Endometrium (tissue), 2 donors: ENCODE measurements around the gene KATNA1.
"Not testable (repeated sequence)": the region's sequence is repeated elsewhere in the genome, so short reads cannot be mapped to it uniquely, and the experiment has no call there.

ENCODE experiments used
- FAIRE-seq: peaks from 2 replicates; lab custom pipeline; 2012; peaks lifted over from hg19 to GRCh38; lab: Jason Lieb, UNC
- donor health status: control.
- donor health status: control.

The KATNA1 gene

DNA sequence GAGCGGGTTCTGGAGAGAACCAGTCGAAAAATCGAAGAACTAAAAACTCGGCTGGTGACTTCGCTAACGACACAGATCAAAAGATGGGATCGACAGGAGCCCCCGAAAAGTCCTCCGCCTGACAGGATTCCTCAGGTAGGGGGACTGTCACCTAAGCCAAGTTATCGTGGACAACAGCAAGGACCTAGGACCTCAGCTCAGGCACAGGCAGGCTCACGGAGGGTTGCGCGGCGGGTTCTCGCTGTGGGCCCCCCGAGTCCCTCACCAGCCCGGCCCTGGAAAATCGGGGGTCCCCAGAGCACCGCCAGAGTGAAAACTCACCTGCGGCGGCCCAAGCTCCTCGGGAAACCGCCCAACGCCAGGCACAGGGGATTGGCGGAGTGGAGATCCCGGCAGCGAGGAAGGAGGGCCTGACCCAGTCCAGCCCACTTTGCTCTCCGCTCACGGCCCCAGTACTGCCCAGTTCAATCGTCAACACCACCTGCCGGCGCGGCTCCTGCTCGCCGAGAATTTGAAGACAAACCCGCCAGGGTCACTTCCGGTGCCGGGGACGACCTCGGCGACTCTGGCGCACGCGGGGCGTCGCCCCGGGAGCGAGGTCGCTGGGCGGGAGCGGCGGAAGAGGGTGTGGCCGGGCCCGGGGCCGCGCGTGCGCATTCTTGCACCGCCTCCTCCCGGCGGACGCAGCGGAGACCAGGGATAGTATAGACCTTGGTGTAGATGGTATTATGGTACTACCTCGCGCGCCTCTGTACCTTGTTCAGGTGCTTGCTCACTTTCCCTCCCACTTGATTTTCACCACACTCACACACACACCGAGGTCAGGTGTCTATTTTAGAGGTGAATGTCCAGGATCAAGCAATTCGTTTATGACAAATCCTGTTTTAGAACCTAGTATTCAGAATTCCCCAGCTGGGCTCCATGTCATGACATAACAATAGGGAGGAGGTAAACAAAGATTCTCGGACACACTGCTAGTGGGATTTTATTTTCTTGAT lies at the start of gene KATNA1:
Gene KATNA1 (minus strand): TSS at position 567 of the 998 bp plus-strand sequence. CDS start 10,167 bp downstream, outside the sequence.
- FAIRE-seq, result no peak

DNA sequence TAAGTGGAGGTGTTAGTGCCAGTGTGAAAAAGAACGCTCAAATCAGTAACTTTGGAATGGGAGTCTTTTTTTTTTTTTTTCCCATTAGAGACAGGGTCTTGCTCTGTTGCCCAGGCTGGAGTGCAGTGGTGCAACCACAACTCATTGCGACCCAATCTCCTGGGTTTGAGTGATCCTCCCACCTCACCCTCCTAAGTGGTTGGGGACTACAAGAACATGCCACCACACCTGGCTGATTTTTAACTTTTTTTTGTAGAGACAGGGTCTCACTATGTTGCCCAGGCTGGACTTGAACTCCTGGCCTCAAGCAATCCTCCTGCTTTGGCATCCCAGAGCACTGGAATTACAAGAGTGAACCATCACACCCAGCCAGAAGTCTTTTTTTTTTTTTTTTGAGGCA lies 49.7 kb upstream of the KATNA1 start:
- FAIRE-seq, result no peak

DNA sequence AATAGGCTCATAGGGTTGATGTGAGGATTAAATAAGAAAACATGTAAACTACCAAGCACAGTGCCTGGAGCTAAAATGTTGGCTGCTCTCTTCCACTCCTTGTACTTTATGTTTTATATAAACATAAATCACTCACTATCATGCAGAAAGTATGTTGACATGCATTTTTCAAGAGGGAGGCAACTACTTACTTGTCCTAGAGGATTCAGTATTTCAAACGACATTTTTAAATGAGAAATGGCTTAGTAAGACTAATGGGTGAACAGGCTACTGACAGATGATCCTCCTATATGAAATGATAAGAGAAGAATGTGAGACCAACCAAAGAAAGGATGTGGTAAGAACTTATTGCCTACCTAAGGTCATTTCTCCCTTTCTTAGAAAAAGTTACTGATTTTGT lies 48.4 kb upstream of the KATNA1 start:
- FAIRE-seq, result no peak

DNA sequence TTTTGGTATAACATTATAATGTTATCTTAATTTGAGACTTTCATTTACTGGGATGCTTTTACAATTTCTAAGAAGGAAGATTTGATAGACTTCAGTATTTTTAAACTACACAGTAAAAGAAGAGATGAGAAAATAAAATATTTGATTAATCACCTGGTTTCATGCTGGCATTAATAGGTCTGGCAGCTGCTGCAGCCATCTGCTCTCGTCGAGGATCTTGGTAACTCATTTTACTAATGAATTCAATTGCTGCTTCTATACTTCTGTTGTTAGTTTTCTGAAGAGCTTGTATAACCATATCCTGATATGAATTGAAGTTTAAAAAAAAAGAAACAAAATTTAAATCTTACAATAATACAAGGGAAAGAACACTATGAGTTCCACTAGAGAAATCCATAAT lies 46.4 kb upstream of the KATNA1 start:
- no peak for FAIRE-seq

DNA sequence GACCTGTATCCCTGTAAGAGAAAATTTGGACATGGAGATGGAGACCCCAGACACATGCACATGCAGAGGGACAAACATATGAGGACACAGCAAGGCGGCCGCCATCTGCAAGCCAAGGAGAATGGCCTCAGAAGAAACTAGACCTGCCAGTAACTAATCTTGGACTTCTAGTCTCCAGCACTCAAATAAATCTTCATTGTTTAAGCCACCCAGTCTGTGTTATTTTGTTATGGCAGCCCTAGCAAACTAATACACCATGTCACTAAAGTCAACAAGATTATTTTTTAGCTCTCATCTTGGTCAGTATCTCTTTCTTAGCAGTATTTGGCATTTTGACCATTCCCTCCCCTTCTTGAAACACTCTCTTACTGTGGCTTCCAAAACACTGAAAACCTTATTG lies 42.7 kb upstream of the KATNA1 start:
- no peak for FAIRE-seq

DNA sequence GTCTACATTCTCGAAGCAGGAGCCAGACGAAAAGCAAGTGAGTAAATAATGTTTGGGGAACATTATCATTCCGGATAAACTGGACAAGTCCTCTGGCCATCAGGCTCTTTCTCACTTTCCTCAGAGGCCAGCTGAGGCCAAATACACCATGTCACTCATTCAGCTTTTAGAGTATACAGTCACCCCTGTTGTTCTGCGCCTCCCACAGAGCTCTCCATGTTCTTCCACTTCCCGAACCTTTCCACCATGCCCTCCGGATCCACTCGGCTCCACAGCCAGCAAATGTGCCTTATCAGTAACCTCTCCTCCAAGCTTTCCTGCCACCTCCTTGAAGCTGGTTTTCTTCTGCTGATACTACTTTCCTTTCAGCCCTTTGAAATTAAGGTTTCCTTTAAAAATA lies 37.7 kb upstream of the KATNA1 start:
- FAIRE-seq, result no peak

DNA sequence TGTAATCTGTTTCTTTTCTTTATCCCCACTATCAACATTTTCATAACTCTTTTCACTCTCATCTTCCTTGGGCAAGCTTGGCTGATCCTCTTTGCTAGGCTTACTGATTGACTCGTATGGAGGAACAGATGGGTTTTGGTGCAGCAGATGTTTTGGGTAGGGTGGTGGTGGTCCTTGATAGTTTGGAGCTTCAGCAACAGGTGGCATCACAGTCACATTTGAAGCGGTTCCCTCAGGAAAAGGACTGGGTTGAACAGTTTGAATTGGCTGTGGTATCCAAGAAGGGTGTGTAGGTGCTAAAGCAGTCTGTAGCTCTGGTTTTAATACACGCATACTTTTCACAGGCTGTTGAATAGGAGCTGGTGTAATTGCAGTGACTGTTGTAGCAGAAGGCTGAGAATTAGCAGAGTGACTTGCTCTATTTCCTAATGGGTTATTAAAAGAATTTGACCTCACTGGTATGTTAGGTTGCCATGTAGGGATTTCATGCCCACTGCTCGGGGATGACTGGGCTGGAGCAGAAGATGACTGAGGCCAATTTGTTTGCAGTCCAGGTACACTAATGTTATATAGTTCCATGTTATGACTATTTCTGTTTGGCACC lies 34.8 kb upstream of the KATNA1 start:
- no peak for FAIRE-seq

DNA sequence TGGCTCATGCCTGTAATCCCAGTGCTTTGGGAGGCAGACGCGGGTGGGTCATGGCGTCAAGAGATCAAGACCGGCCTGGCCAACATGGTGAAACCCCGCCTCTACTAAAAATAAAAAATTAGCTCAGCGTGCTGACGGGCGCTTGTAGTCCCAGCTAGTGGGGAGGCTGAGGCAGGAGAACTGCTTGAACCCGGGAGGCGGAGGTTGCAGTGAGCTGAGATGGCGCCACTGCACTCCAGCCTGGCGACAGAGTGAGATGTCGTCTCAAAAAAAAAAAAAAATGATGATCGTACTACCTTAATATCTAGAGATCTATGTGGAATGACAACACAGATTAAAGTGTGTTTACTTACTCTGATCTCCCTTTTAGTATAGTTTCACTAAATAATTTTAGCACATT lies 33.3 kb upstream of the KATNA1 start:
- FAIRE-seq, result not testable (repeated sequence)

DNA sequence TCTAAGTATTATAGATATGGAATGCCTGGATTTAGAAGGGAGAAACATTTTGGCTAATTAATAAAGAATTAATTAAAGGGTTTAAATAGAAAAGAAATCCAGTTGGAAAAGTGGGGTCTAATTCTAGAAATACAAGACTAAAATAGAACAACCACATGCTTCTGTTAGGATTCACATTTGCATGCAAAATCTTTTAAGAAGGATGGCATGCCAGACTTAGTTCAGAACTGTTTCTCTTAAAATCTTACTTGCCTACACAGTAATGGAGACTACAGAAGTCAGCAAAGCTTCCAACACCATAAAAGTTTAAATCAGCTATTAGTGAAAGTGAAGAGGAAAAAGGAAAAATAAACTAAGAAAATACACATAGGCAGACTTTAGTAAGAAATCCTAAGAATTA lies 32.7 kb upstream of the KATNA1 start:
- FAIRE-seq, result no peak

DNA sequence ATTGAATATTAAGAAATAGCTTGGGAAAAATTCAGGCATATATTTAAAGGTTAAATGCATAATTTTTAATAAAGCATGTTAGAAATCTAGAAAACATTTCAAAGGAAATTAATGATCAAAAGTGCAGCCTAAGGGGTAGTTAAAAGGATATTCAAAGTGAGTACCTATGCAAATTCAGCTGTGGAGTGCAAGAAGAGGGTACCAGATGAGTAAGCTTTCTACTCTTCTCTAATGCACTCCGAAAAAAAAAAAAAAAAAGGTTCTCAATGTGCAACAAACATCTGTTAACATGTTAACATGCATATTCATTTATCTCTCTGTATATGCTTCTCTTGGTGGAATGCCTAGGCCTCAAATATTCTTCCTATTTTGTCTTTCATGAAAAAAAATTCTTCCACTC lies 32.0 kb upstream of the KATNA1 start:
- no peak for FAIRE-seq

DNA sequence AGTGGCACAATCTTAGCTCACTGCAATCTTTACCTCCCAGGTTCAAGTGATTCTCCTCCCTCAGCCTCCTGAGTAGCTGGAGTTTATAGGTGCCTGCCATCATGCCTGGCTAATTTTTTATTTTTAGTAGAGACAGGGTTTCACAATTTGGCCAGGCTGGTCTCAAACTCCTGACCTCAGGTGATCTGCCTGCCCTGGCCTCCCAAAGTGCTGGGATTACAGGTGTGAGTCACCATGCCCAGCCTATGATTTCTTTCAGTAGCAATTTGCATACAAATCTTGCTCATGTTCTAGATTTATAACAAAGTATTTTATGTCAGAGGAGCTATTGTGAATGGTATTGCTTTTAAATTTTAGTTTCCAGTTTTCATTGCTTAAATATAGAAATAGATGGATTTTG lies 23.8 kb upstream of the KATNA1 start:
- FAIRE-seq, result not testable (repeated sequence)

DNA sequence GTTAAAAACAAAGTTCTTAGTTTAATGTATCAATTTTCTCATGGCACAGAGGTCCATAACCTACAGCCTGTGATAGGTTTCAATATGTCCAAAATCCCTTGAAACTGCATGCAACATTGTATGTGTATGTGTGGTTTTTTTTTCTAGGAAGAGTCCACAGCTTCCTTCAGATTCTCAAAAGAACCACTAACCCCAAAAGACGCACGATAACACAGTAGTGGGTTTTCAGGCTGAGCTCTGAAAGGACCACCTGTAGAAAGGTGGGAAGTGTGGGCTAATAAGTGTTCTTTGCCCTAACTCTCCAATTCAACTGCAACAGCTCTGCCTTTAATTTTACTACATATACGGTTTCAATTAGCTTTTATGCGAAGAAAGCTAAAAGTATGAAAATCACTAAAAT lies 11.5 kb upstream of the KATNA1 start:
- FAIRE-seq, result no peak

DNA sequence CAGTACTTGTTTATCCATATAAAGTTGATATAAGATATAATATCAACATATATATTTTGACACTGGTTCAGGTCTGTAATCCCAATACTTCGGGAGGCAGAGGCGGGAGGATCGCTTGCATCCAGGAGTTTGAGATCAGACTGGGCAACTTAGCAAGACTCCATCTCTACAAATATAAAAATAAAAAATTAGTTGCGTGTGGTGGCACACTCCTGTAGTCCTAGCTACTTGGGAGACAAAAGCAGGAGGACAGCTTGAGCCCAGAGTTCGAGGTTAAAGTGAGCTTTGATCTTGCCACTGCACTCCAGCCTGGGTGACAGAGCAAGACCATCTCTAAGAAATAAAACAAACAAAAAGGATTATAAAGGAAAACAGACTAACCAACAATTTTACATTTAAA lies 8.9 kb upstream of the KATNA1 start:
- FAIRE-seq, result no peak

DNA sequence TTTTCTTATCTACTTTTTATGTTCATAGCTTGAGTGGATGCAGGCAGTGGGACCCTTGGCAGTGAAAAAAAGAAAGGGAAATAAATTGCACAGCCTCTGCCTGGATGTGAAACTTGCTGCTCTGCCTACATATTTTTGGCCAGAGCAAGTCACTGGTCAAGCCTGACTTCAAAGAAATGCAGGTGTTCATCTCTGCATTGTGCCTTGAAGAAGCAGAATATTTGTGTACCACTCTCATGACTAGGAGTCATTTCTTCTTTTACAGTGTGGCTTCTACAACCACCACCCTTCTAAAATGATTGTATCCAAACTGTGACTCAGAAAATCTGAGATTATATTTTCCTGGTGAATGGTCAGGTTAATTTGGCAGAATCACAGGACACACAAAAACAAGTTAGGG lies 2.5 kb upstream of the KATNA1 start:
- no peak for FAIRE-seq

DNA sequence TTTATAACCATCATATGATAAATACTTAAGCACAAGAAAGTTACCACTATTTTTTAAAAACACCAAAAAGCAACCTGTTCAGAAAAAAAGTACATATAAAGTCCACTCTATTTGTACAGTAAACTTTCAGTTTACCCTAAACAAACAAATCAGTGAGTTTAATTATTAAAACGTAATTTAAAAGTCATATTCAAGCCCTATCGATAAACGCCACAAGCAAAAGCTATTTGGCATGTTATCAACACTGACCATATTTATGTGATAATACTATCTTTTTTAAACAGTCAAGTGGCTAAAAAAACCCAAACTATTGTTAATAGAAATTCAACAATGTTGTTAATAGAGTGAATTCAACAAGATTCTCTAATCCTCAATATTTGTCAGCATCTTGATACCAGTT lies 1.9 kb downstream of the KATNA1 start:
- no peak for FAIRE-seq

DNA sequence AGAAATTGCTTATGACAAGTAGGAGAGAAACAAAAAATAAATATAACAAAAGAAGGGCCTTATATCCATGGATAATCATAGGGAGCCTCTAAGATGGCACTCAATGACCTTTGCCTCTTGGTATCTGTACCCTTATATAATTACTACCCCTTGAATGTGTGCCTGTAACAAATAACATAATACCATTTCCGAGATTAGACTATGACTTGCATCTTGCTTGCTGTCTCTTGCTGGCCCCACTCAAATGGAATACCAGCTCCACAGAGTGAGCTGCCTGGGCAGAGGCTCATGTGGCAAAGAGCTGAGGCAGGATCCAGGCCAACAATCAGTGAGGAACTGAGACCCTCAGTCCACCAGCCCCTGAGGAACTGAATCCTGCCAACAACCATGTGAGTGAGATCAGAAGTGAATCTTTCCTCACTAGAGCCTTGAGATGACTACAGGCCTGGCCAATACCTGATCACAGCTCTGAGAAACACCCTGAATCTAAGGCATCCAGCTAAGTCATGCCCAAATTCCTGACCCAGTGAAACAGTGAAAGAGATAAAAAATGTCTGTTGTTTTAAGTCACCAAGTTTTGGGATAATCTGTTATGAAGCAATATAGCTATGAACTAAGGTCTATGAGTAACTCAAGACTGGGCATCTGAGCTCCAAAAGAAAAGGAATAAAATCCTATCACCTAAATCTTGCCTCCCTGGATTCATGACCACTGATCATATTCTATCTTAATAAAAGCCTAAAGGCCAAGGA lies 5.5 kb downstream of the KATNA1 start:
- FAIRE-seq, result no peak

DNA sequence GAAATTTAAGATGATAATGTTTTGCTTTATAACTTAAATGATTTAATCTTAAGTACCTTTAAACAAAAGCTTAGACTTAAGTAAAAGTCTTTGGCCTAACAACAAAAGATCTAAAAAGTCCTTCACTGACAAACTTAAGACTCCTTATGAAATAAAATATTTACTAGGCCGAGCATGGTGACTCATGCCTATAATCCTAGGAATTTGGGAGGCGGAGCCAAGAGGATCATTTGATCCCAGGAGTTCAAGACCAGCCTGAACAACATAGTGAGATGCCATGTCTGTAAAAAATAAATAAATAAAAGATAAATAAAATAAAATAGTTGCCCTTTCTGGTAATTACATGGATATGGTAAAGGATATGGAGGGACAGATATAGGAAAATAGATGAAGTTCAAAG lies 12.4 kb downstream of the KATNA1 start:
- no peak for FAIRE-seq

DNA sequence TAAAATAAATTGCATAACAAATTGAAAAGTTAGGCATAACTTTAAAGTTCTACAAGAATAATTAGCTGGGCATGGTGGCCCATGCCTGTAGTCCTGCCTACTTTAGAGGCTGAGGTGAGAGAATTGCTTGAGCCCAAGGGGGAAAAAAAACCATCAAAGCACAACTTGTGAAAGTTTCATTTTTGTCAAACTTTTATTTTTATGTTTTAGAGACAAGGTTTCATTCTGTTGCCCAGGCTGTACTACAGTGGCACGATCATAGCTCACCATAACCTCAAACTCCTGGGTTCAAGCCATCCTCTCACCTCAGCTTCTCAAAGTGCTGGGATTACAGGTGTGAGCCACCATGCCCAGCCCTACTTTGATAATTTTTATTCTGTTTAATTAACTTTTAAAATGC lies 14.2 kb downstream of the KATNA1 start:
- no peak for FAIRE-seq

DNA sequence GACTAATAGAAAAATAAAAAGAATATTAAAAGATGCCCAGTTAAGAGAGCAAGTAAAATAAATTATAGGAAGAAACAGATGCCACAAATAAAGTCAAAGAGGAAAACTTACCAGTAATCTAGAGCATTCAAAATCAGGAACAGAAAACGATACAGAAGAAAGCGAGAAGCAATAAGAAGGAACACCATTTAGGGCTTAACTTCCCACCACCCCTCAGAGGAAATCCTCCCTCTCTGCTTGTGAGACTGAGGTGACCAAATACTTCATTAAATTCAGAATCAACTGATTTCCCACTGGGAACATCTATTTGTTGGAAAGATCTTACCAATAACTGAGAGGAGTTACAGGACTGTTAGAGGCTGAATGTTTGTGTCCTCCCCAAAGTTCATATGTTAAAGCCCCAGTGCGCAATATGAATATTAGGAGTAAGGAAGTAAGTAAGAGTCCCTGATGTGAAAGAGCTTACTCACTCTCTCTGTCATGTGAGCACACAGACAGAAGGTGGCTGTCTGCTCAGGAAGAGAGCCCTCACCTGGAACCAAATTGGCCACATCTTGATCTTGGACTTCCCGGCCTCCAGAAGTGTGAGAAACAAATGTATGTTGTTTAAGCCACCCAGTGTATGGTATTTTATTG lies 19.5 kb downstream of the KATNA1 start:
- no peak for FAIRE-seq

DNA sequence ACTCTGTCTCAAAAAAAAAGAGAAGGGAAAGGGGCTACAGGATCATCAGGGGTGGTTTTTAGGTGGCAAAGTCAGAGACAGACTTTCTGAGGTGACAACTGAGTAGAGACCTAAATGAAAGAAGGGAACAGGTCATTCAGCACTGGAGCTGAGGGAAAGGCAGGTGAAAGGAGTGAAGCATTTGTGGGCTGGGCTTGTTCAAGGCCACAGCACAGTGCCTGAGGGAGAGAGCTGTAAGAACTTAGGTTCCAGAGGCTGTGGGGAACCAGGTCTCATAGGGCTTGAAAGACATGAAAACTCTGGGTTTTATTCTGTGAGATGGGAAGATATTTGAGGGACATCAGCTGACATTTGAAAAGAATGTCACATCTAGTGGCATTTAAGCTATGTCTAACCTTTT lies 20.8 kb downstream of the KATNA1 start:
- FAIRE-seq, result no peak

DNA sequence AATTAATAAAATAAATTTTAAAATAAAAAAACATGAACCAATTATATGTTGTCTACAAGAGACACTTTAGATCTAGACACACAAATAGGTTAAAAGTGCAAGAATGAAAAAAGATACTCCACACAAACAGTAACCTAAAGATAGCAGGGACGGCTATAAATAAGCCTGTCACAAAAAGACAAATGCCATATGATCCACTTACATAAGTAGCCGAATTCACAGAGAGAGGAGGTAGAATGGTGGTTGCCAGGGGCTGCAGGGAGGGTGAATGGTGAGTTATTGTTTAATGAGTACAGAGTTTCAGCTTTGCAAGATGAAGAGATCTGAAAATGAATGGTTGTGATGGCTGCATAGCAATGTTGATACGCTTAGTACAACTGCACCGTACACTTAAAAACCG lies 32.7 kb downstream of the KATNA1 start:
- FAIRE-seq, result no peak

DNA sequence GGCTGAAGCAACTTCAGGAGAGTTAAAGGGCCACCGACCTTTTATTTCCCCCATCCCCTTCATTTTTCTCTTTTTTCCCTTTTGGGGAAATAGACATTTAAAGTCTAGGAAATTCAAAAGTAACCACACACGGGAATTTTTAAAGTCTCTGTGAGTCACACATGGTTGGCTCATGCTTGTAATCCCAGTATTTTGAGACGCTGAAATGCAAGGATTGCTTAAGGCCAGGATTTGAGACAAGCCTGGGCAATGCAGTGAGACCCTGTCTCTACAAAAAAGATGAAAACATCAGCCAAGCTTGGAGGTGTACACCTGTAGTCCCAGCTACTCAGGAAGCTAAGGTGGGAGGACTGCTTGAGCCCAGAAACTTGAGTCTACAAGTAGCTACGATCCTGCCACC lies 34.2 kb downstream of the KATNA1 start:
- FAIRE-seq, result no peak
